Measurements from ENCODE around the gene GNG12. TPM values are rescaled to one million over a fixed set of nuclear protein-coding genes. Genes with fewer than 3 reads are reported as not detected.

Gene GNG12
- total RNA-seq, 2 experiments from 2014 or later, result not detected

GRCh38 chr1:67846538-67846937 is 13.3 kb upstream of the GNG12 start:
- Histone ChIP-seq H3K27me3 (ENCODE audit: control insufficient read depth in 1 of 2, insufficient read depth in 2 of 2, low read length in 2 of 2) (peaks cover 10 to 11% of the 10 kb centered on the region in 2 experiments), H3K9me3 (ENCODE audit: control insufficient read depth in 1 of 2, insufficient read depth in 1 of 2, low read length in 2 of 2) (no peaks in the 10 kb centered on the region), H3K4me3 (ENCODE audit: low read length) (no peak overlapping the region), H3K36me3 (ENCODE audit: insufficient read depth, low read length) (no peaks in the 10 kb centered on the region), H3K4me1 (ENCODE audit: insufficient read depth, low read length) (no peaks in the 10 kb centered on the region), H3K27ac (ENCODE audit: low read depth in 1 of 2, low read length in 2 of 2) (no peak overlapping the region)
- no peaks in the 10 kb centered on the region for H3K36me3 Mint-ChIP-seq (ENCODE audit: low read depth)
- no peaks in the 10 kb centered on the region for H3K9me3 Mint-ChIP-seq
- H3K4me3 Mint-ChIP-seq, result no peak overlapping the region
- ChIA-PET CTCF (no interaction called here), POLR2A (no interaction called here)
- DNase-seq, result no peak
- TF ChIP-seq CTCF (IDR thresholded peaks at IDR 0.05), result no peak
- ATAC-seq (ENCODE audit: poor library complexity), result no peak
- H3K4me1 Mint-ChIP-seq (ENCODE audit: low read depth), result no peaks in the 10 kb centered on the region
- no peak overlapping the region for H3K27ac Mint-ChIP-seq
- intact Hi-C loops (cut with DNase I, micrococcal nuclease), result no loop called here
- peaks cover 58% of the 10 kb centered on the region for H3K27me3 Mint-ChIP-seq

DNA sequence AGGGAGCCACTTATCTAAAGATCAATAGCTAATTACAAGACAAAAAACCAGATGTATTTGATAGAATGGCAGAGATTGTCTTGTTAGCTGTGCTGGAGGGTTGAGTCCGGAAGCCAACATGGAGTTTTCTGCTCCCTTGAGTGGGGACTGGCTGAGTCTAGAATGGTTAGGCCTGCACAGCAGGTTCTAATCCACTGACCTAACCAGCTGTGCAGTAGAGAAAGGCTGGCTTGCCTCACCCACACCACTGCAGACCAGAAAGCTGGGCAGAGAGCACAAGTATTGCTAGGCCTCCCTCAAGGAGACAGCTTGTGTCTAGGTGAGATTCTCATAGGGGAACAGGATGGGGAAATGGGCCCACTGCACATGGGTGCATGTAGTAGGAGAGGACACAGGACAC is 11.7 kb upstream of the GNG12 start:
- CTCF ChIA-PET, result no interaction called here
- Mint-ChIP-seq H3K4me1 (ENCODE audit: low read depth) (no peaks in the 10 kb centered on the region), H3K27me3 (peaks cover 52% of the 10 kb centered on the region), H3K9me3 (no peaks in the 10 kb centered on the region), H3K36me3 (ENCODE audit: low read depth) (no peaks in the 10 kb centered on the region), H3K27ac (no peak overlapping the region), H3K4me3 (no peak overlapping the region)
- POLR2A ChIA-PET, result no interaction called here
- DNase-seq (no peak), ATAC-seq (ENCODE audit: poor library complexity) (no peak)
- Histone ChIP-seq H3K27ac (ENCODE audit: low read depth in 1 of 2, low read length in 2 of 2) (no peak overlapping the region), H3K36me3 (ENCODE audit: insufficient read depth, low read length) (no peaks in the 10 kb centered on the region), H3K4me1 (ENCODE audit: insufficient read depth, low read length) (no peaks in the 10 kb centered on the region), H3K4me3 (ENCODE audit: low read length) (no peak overlapping the region), H3K9me3 (ENCODE audit: control insufficient read depth in 1 of 2, insufficient read depth in 1 of 2, low read length in 2 of 2) (no peaks in the 10 kb centered on the region), H3K27me3 (ENCODE audit: control insufficient read depth in 1 of 2, insufficient read depth in 2 of 2, low read length in 2 of 2) (peaks cover 6 to 14% of the 10 kb centered on the region in 2 experiments)
- no peak for TF ChIP-seq CTCF (IDR thresholded peaks at IDR 0.05)
- intact Hi-C loops (cut with DNase I, micrococcal nuclease), result no loop called here

DNA sequence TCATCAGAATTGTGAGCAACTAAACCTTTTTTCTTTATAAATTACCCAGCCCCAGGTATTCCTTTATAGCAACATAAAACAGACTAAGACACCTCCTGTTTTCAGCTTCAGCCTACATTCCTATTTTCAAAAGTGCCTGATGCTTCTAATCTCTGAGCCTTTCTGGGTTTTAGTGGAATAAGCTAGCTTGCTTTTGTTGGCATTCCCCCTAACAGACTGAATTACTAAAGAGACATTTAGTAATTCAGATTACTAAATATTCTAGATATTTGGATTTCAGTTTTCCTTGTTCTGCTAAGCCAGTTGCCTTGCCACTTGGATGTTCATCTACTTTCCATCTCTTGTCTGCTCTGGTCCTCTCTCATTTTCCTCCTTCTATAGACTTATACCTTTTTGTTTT is 10.5 kb upstream of the GNG12 start:
- H3K36me3 Mint-ChIP-seq (ENCODE audit: low read depth), result no peaks in the 10 kb centered on the region
- peaks cover 51% of the 10 kb centered on the region for H3K27me3 Mint-ChIP-seq
- H3K4me1 ChIP-seq (ENCODE audit: insufficient read depth, low read length), result no peaks in the 10 kb centered on the region

More for the DNA sequence above, 10.5 kb upstream of the GNG12 start:
- Histone ChIP-seq H3K4me3 (ENCODE audit: low read length) (no peak overlapping the region), H3K27me3 (ENCODE audit: control insufficient read depth in 1 of 2, insufficient read depth in 2 of 2, low read length in 2 of 2) (peaks cover 6 to 15% of the 10 kb centered on the region in 2 experiments), H3K36me3 (ENCODE audit: insufficient read depth, low read length) (no peaks in the 10 kb centered on the region), H3K27ac (ENCODE audit: low read depth in 1 of 2, low read length in 2 of 2) (no peak overlapping the region), H3K9me3 (ENCODE audit: control insufficient read depth in 1 of 2, insufficient read depth in 1 of 2, low read length in 2 of 2) (no peaks in the 10 kb centered on the region)
- ChIA-PET POLR2A (no interaction called here), CTCF (no interaction called here)
- H3K4me3 Mint-ChIP-seq, result no peak overlapping the region
- DNase-seq (no peak), ATAC-seq (ENCODE audit: poor library complexity) (no peak)
- H3K4me1 Mint-ChIP-seq (ENCODE audit: low read depth), result no peaks in the 10 kb centered on the region
- no peak for TF ChIP-seq CTCF (IDR thresholded peaks at IDR 0.05)
- no peak overlapping the region for H3K27ac Mint-ChIP-seq
- no peaks in the 10 kb centered on the region for H3K9me3 Mint-ChIP-seq
- intact Hi-C loops (cut with DNase I, micrococcal nuclease), result no loop called here

Data from CD4-positive, alpha-beta T cell (primary cell).